DND-41 (cell line): ENCODE results near the gene ZKSCAN5.

Source experiments
- EZH2 ChIP-seq: IDR thresholded peaks from 3 replicates; pipeline ENCODE4 v1.6.1; 2012; ENCODE audit warnings: borderline replicate concordance, low read depth, mild to moderate bottlenecking, moderate library complexity, low read length, inconsistent platforms; ENCODE audit not compliant: severe bottlenecking
- TF ChIP-seq, protein P1 (sequence below): IDR thresholded peaks from 2 replicates; pipeline ENCODE4 v1.5.1; 2012; ENCODE audit warnings: borderline replicate concordance, low read length, moderate library complexity, mild to moderate bottlenecking; ENCODE audit not compliant: poor library complexity, severe bottlenecking; ENCODE audit errors: extremely low read depth

DNA sequence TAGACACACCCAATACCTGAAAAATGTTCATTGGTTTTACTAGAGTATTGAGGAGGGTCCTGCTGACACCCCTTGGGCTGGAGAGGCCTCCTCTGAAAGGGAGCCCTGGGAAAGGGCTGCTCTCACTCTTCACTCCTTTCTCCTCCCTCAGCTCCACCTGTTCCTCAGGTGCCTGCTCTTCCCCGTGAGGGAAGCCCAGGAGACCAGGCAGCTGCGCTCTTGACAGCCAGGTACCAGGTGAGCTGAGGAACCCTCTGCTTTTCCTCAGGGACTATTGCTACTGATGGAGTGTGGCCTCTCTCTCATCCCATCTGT, 57.2 kb downstream of the ZKSCAN5 start:
- TF ChIP-seq, protein P1, sequence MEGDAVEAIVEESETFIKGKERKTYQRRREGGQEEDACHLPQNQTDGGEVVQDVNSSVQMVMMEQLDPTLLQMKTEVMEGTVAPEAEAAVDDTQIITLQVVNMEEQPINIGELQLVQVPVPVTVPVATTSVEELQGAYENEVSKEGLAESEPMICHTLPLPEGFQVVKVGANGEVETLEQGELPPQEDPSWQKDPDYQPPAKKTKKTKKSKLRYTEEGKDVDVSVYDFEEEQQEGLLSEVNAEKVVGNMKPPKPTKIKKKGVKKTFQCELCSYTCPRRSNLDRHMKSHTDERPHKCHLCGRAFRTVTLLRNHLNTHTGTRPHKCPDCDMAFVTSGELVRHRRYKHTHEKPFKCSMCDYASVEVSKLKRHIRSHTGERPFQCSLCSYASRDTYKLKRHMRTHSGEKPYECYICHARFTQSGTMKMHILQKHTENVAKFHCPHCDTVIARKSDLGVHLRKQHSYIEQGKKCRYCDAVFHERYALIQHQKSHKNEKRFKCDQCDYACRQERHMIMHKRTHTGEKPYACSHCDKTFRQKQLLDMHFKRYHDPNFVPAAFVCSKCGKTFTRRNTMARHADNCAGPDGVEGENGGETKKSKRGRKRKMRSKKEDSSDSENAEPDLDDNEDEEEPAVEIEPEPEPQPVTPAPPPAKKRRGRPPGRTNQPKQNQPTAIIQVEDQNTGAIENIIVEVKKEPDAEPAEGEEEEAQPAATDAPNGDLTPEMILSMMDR, result no peak
- TF ChIP-seq EZH2, result no peak
